ENCODE data around the gene WAPL. TPM values are rescaled to one million over a fixed set of nuclear protein-coding genes. Genes with fewer than 3 reads are reported as not detected.
A peak's percentile ranks its signal among the peaks of the same experiment; 100 is the strongest.

The WAPL gene
- total and polyA plus RNA-seq, 2 of the 13 experiments (the other 11 are each of a cell fraction or from before 2014, with no cell fraction given), result 13.2 to 43.5 TPM

DNA sequence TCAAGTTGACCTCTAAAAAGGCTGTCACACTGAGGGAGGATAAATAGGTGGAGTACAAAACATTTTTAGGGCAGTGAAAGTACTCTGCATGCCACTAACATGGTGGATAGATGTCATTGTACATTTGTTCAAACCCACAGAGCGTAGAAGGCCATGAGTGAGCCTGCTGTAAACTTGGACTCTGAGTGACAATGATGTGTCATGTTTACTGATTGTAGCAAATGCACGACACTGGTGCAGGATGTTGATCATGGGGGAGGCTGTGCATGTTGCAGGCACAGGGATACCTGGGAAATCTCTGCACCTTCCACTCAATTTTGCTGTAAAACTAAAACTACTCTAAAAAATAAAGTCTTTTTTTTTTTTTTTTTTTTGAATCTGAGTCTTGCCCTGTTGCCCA, 102.5 kb downstream of the WAPL start (continued):
- TF ChIP-seq, protein P1, sequence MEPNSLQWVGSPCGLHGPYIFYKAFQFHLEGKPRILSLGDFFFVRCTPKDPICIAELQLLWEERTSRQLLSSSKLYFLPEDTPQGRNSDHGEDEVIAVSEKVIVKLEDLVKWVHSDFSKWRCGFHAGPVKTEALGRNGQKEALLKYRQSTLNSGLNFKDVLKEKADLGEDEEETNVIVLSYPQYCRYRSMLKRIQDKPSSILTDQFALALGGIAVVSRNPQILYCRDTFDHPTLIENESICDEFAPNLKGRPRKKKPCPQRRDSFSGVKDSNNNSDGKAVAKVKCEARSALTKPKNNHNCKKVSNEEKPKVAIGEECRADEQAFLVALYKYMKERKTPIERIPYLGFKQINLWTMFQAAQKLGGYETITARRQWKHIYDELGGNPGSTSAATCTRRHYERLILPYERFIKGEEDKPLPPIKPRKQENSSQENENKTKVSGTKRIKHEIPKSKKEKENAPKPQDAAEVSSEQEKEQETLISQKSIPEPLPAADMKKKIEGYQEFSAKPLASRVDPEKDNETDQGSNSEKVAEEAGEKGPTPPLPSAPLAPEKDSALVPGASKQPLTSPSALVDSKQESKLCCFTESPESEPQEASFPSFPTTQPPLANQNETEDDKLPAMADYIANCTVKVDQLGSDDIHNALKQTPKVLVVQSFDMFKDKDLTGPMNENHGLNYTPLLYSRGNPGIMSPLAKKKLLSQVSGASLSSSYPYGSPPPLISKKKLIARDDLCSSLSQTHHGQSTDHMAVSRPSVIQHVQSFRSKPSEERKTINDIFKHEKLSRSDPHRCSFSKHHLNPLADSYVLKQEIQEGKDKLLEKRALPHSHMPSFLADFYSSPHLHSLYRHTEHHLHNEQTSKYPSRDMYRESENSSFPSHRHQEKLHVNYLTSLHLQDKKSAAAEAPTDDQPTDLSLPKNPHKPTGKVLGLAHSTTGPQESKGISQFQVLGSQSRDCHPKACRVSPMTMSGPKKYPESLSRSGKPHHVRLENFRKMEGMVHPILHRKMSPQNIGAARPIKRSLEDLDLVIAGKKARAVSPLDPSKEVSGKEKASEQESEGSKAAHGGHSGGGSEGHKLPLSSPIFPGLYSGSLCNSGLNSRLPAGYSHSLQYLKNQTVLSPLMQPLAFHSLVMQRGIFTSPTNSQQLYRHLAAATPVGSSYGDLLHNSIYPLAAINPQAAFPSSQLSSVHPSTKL (CRISPR knock-in tag; IDR thresholded peaks at IDR 0.05), result peak; percentile 53; the same call in 1 of the 2 replicates
- TF ChIP-seq, protein P2, sequence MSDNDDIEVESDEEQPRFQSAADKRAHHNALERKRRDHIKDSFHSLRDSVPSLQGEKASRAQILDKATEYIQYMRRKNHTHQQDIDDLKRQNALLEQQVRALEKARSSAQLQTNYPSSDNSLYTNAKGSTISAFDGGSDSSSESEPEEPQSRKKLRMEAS (IDR thresholded peaks at IDR 0.05), result peak; percentile 33; the same call in 1 of the 2 replicates
- TF ChIP-seq GATAD2A (CRISPR knock-in tag; IDR thresholded peaks at IDR 0.05) (peak; percentile 38; the same call in 1 of the 2 replicates), ZNF143 (CRISPR knock-in tag; IDR thresholded peaks at IDR 0.05) (peak; percentile 33; the same call in 1 of the 2 replicates), FOXA3 (CRISPR knock-in tag; IDR thresholded peaks at IDR 0.05) (peak; percentile 92), CAMTA2 (CRISPR knock-in tag; IDR thresholded peaks at IDR 0.05; ENCODE audit: borderline replicate concordance) (no peak), ZNF101 (CRISPR knock-in tag; IDR thresholded peaks at IDR 0.05; ENCODE audit: borderline replicate concordance, low read depth) (no peak), ARID2 (CRISPR knock-in tag; IDR thresholded peaks at IDR 0.05; ENCODE audit: borderline replicate concordance) (0 out of 2 replicates have a peak, but pooled peaks have one; percentile 38), EP300 (IDR thresholded peaks at IDR 0.05; ENCODE audit: low read depth in 2 of 2, low read length in 2 of 2) (peak in 1 of 2 experiments; percentile 13; a peak in 1 of 4 replicates), EP300 (CRISPR knock-in tag; IDR thresholded peaks at IDR 0.05; ENCODE audit: borderline replicate concordance) (no peak)
- TF ChIP-seq, protein P3, sequence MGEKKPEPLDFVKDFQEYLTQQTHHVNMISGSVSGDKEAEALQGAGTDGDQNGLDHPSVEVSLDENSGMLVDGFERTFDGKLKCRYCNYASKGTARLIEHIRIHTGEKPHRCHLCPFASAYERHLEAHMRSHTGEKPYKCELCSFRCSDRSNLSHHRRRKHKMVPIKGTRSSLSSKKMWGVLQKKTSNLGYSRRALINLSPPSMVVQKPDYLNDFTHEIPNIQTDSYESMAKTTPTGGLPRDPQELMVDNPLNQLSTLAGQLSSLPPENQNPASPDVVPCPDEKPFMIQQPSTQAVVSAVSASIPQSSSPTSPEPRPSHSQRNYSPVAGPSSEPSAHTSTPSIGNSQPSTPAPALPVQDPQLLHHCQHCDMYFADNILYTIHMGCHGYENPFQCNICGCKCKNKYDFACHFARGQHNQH (CRISPR knock-in tag; IDR thresholded peaks at IDR 0.05), result peak; percentile 28; the same call in 1 of the 2 replicates
- TF ChIP-seq, protein P4, sequence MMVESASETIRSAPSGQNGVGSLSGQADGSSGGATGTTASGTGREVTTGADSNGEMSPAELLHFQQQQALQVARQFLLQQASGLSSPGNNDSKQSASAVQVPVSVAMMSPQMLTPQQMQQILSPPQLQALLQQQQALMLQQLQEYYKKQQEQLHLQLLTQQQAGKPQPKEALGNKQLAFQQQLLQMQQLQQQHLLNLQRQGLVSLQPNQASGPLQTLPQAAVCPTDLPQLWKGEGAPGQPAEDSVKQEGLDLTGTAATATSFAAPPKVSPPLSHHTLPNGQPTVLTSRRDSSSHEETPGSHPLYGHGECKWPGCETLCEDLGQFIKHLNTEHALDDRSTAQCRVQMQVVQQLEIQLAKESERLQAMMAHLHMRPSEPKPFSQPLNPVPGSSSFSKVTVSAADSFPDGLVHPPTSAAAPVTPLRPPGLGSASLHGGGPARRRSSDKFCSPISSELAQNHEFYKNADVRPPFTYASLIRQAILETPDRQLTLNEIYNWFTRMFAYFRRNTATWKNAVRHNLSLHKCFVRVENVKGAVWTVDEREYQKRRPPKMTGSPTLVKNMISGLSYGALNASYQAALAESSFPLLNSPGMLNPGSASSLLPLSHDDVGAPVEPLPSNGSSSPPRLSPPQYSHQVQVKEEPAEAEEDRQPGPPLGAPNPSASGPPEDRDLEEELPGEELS (CRISPR knock-in tag; IDR thresholded peaks at IDR 0.05), result peak; percentile 69
- TF ChIP-seq, protein P5, sequence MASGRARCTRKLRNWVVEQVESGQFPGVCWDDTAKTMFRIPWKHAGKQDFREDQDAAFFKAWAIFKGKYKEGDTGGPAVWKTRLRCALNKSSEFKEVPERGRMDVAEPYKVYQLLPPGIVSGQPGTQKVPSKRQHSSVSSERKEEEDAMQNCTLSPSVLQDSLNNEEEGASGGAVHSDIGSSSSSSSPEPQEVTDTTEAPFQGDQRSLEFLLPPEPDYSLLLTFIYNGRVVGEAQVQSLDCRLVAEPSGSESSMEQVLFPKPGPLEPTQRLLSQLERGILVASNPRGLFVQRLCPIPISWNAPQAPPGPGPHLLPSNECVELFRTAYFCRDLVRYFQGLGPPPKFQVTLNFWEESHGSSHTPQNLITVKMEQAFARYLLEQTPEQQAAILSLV (CRISPR knock-in tag; IDR thresholded peaks at IDR 0.05; ENCODE audit: borderline replicate concordance), result no peak
- TF ChIP-seq, protein P6, sequence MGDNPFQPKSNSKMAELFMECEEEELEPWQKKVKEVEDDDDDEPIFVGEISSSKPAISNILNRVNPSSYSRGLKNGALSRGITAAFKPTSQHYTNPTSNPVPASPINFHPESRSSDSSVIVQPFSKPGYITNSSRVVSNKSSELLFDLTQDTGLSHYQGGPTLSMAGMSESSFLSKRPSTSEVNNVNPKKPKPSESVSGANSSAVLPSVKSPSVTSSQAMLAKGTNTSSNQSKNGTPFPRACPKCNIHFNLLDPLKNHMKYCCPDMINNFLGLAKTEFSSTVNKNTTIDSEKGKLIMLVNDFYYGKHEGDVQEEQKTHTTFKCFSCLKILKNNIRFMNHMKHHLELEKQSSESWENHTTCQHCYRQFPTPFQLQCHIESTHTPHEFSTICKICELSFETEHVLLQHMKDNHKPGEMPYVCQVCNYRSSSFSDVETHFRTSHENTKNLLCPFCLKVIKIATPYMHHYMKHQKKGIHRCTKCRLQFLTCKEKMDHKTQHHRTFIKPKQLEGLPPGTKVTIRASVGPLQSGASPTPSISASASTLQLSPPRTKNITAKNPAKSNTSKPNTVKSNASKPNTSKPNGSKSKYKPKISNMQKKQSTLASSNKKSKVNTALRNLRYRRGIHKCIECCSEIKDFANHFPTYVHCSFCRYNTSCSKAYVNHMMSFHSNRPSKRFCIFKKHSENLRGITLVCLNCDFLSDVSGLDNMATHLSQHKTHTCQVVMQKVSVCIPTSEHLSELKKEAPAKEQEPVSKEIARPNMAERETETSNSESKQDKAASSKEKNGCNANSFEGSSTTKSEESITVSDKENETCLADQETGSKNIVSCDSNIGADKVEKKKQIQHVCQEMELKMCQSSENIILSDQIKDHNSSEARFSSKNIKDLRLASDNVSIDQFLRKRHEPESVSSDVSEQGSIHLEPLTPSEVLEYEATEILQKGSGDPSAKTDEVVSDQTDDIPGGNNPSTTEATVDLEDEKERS (CRISPR knock-in tag; IDR thresholded peaks at IDR 0.05), result 0 out of 2 replicates have a peak, but pooled peaks have one; percentile 30
